Measurements from ENCODE around the gene TRIM62.

Gene TRIM62

GRCh38 chr1:33221385-33221758, 39.5 kb upstream of the TRIM62 start:
- Histone ChIP-seq H3K27ac (ENCODE audit: low read depth, low read length) (no peak overlapping the region), H3K79me2 (ENCODE audit: insufficient read depth, low read length) (no peaks in the 10 kb centered on the region), H4K20me1 (ENCODE audit: low read depth, low read length) (no peaks in the 10 kb centered on the region), H3K4me3 (ENCODE audit: insufficient read depth, low read length, poor library complexity, severe bottlenecking) (no peak overlapping the region), H3K27me3 (ENCODE audit: low read length) (no peaks in the 10 kb centered on the region; the same call in 1 of the 2 replicates), H3F3A (ENCODE audit: insufficient read depth) (no peaks in the 10 kb centered on the region), H3K9me2 (replicated peaks; ENCODE audit: insufficient read depth, low read length) (no peaks in the 10 kb centered on the region), H3K9me3 (ENCODE audit: insufficient read depth, low read length) (no peaks in the 10 kb centered on the region), H3K4me2 (ENCODE audit: low read depth, low read length, poor library complexity, severe bottlenecking) (no peak overlapping the region), H2AFZ (ENCODE audit: low read depth, low read length, severe bottlenecking) (no peak overlapping the region), H3K9ac (ENCODE audit: low read length) (no peak overlapping the region), H3K36me3 (ENCODE audit: low read length) (0 out of 2 replicates have a peak, but pooled peaks cover 3% of the 10 kb centered on the region)
- TF ChIP-seq CTCF (IDR thresholded peaks at IDR 0.05; ENCODE audit: insufficient read depth, low read length, poor library complexity, severe bottlenecking) (no peak), EZH2phosphoT487 (conservative IDR thresholded peaks at IDR 0.05; ENCODE audit: low read length) (no peak)

DNA sequence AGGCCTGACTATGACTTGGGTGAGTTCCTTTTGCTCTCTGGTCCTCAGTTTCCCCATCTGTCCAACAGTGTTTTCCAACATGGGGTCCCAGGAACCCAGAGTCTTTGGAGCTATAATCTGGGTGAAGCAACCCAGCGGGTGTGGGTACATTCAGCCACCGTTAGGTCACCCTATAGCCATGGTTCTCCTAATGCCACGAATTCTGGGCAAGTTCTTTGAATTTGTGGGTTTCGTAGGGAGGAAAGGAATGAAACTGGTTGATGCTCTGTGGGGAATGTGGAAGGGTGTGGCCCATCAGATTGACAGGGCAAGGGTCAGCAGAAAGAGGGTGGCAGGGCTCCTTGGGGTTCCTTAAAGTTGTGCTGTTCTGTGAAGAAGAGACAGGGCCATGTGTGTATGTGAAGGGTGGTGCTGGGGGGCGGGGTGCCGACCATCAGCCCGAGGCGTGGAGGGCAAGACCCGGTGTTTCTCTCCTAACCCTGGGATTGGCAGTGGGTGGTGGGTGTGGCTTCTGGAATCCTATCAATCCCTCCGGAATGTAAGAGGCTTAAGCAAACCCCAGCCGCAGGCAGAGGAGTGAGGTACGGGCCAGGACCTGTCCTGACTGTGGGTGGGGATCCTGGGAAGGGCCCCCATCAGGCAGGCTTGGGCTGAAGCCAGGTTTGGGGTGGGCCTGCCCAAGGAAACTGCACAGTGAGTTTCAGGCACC, 39.0 kb upstream of the TRIM62 start:
- TF ChIP-seq EZH2phosphoT487 (conservative IDR thresholded peaks at IDR 0.05; ENCODE audit: low read length) (no peak), CTCF (IDR thresholded peaks at IDR 0.05; ENCODE audit: insufficient read depth, low read length, poor library complexity, severe bottlenecking) (no peak)
- Histone ChIP-seq H3K9ac (ENCODE audit: low read length) (no peak overlapping the region), H3K36me3 (ENCODE audit: low read length) (0 out of 2 replicates have a peak, but pooled peaks cover 3% of the 10 kb centered on the region), H3K4me2 (ENCODE audit: low read depth, low read length, poor library complexity, severe bottlenecking) (no peak overlapping the region), H3K9me3 (ENCODE audit: insufficient read depth, low read length) (no peaks in the 10 kb centered on the region), H3K4me3 (ENCODE audit: insufficient read depth, low read length, poor library complexity, severe bottlenecking) (no peak overlapping the region), H3K79me2 (ENCODE audit: insufficient read depth, low read length) (no peaks in the 10 kb centered on the region), H3K9me2 (replicated peaks; ENCODE audit: insufficient read depth, low read length) (no peaks in the 10 kb centered on the region), H3F3A (ENCODE audit: insufficient read depth) (no peaks in the 10 kb centered on the region), H4K20me1 (ENCODE audit: low read depth, low read length) (no peaks in the 10 kb centered on the region), H3K27me3 (ENCODE audit: low read length) (no peaks in the 10 kb centered on the region; the same call in 1 of the 2 replicates), H3K27ac (ENCODE audit: low read depth, low read length) (no peak overlapping the region), H2AFZ (ENCODE audit: low read depth, low read length, severe bottlenecking) (no peak overlapping the region)

GRCh38 chr1:33219886-33220661, 38.2 kb upstream of the TRIM62 start:
- 0 out of 2 replicates have a peak, but pooled peaks cover 3% of the 10 kb centered on the region for H3K36me3 ChIP-seq (ENCODE audit: low read length)
- no peaks in the 10 kb centered on the region for H4K20me1 ChIP-seq (ENCODE audit: low read depth, low read length)
- H3K9ac ChIP-seq (ENCODE audit: low read length): no peak overlapping the region
- H3K4me2 ChIP-seq (ENCODE audit: low read depth, low read length, poor library complexity, severe bottlenecking): no peak overlapping the region
- H3K9me2 ChIP-seq (replicated peaks; ENCODE audit: insufficient read depth, low read length): no peaks in the 10 kb centered on the region
- H3K27me3 ChIP-seq (ENCODE audit: low read length): no peaks in the 10 kb centered on the region; the same call in 1 of the 2 replicates
- no peaks in the 10 kb centered on the region for H3F3A ChIP-seq (ENCODE audit: insufficient read depth)
- TF ChIP-seq CTCF (IDR thresholded peaks at IDR 0.05; ENCODE audit: insufficient read depth, low read length, poor library complexity, severe bottlenecking) (no peak), EZH2phosphoT487 (conservative IDR thresholded peaks at IDR 0.05; ENCODE audit: low read length) (no peak)
- no peak overlapping the region for H3K4me3 ChIP-seq (ENCODE audit: insufficient read depth, low read length, poor library complexity, severe bottlenecking)
- no peak overlapping the region for H3K27ac ChIP-seq (ENCODE audit: low read depth, low read length)
- H2AFZ ChIP-seq (ENCODE audit: low read depth, low read length, severe bottlenecking): no peak overlapping the region
- no peaks in the 10 kb centered on the region for H3K79me2 ChIP-seq (ENCODE audit: insufficient read depth, low read length)
- H3K9me3 ChIP-seq (ENCODE audit: insufficient read depth, low read length): no peaks in the 10 kb centered on the region
